ENCODE results near the gene TMEM126A. TPM values are rescaled to one million over a fixed set of nuclear protein-coding genes. Genes with fewer than 3 reads are reported as not detected.

The TMEM126A gene
- total RNA-seq, 4 donors from 2014 or later: 17.3 to 33.9 (median 26.2) TPM

- WGBS, 2 donors (ENCODE audit: low coverage in 1 of 2): 25 to 26% methylated on average over 19 to 20 of the region's 43 CpGs
Measured at GRCh38 chr11:85682330-85683305, 34.9 kb downstream of the TMEM126A start.

GRCh38 chr11:85685125-85685819, 37.5 kb downstream of the TMEM126A start:
- ATAC-seq: no peak
- no peaks in the 10 kb centered on the region for H3K27me3 ChIP-seq
- H3K4me3 ChIP-seq: peak overlapping the region; percentile 51 to 52
- H3K9me3 ChIP-seq: no peaks in the 10 kb centered on the region
- peaks cover 2 to 37% (median 8%) of the 10 kb centered on the region in 3 donors for H3K4me1 ChIP-seq
- peak overlapping the region; percentile 60 to 83 (median 80) for H3K27ac ChIP-seq
- no peaks in the 10 kb centered on the region for H3K36me3 ChIP-seq
- TF ChIP-seq EP300 (IDR thresholded peaks at IDR 0.05) (no peak), CTCF (IDR thresholded peaks at IDR 0.05) (no peak), POLR2AphosphoS5 (IDR thresholded peaks at IDR 0.05) (no peak), POLR2A (IDR thresholded peaks at IDR 0.05) (no peak)
- WGBS, 2 donors (ENCODE audit: low coverage in 1 of 2): 8 to 30% methylated on average over 2 to 10 of the region's 15 CpGs

More at GRCh38 chr11:85682330-85683305, 34.9 kb downstream of the TMEM126A start:
- TF ChIP-seq POLR2AphosphoS5 (IDR thresholded peaks at IDR 0.05) (peak; percentile 35), POLR2A (IDR thresholded peaks at IDR 0.05) (no peak)
- H3K4me3 ChIP-seq: peak overlapping the region; percentile 45 to 67
- peak overlapping the region in 2 of 4 donors; percentile 61 to 68 for H3K27ac ChIP-seq
- no peaks in the 10 kb centered on the region for H3K9me3 ChIP-seq
- ATAC-seq: no peak
- peaks cover 2 to 37% (median 8%) of the 10 kb centered on the region in 3 donors for H3K4me1 ChIP-seq
- H3K36me3 ChIP-seq: no peaks in the 10 kb centered on the region
- no peaks in the 10 kb centered on the region for H3K27me3 ChIP-seq

- ATAC-seq: peak; percentile 98
- Histone ChIP-seq H3K4me1 (peaks cover 2 to 37% (median 8%) of the 10 kb centered on the region in 3 donors), H3K9me3 (no peaks in the 10 kb centered on the region), H3K36me3 (no peaks in the 10 kb centered on the region), H3K4me3 (peak within 1 kb of the TSS; percentile 51 to 52), H3K27ac (peak within 1 kb of the TSS; percentile 60 to 83 (median 80)), H3K27me3 (no peaks in the 10 kb centered on the region)
- WGBS, 2 donors (ENCODE audit: low coverage in 1 of 2): 7 to 8% methylated on average over 7 to 11 of the region's 13 CpGs
- TF ChIP-seq POLR2AphosphoS5 (IDR thresholded peaks at IDR 0.05) (peak; percentile 34), EP300 (IDR thresholded peaks at IDR 0.05) (no peak)
Measured at GRCh38 chr11:85685820-85686459, 38.2 kb downstream of the TMEM126A start, which contains the start of gene CCDC89. TSS of gene CCDC89 (minus strand) at chr11:85686195. CDS start at chr11:85686130, 65 bp downstream.

GRCh38 chr11:85694385-85694980, 46.7 kb downstream of the TMEM126A start:
- 83 to 100% methylated on average over 1 of the region's 1 CpG for WGBS, 2 donors (ENCODE audit: low coverage in 1 of 2)
- H3K36me3 ChIP-seq: no peaks in the 10 kb centered on the region
- ATAC-seq: no peak
- H3K9me3 ChIP-seq: no peaks in the 10 kb centered on the region
- H3K4me1 ChIP-seq: no peaks in the 10 kb centered on the region
- no peak overlapping the region for H3K27ac ChIP-seq
- no peaks in the 10 kb centered on the region for H3K27me3 ChIP-seq
- TF ChIP-seq POLR2A (IDR thresholded peaks at IDR 0.05) (no peak), EP300 (IDR thresholded peaks at IDR 0.05) (no peak), CTCF (IDR thresholded peaks at IDR 0.05) (peak in 2 of 4 experiments; percentile 11 to 29), POLR2AphosphoS5 (IDR thresholded peaks at IDR 0.05) (no peak)
- no peak overlapping the region for H3K4me3 ChIP-seq

GRCh38 chr11:85695546-85695945, 47.8 kb downstream of the TMEM126A start:
- H3K4me3 ChIP-seq: no peak overlapping the region
- H3K27ac ChIP-seq: no peak overlapping the region
- no peaks in the 10 kb centered on the region for H3K27me3 ChIP-seq
- H3K9me3 ChIP-seq: no peaks in the 10 kb centered on the region
- no peaks in the 10 kb centered on the region for H3K36me3 ChIP-seq
- H3K4me1 ChIP-seq: no peaks in the 10 kb centered on the region
- no peak for ATAC-seq
- no peak for TF ChIP-seq CTCF (IDR thresholded peaks at IDR 0.05)
- no peak for TF ChIP-seq EP300 (IDR thresholded peaks at IDR 0.05)
- TF ChIP-seq POLR2A (IDR thresholded peaks at IDR 0.05): no peak
- TF ChIP-seq POLR2AphosphoS5 (IDR thresholded peaks at IDR 0.05): no peak

Data from gastroesophageal sphincter (tissue), 4 donors.